ENCODE data around the gene TTC7B.

TTC7B gene

GRCh38 chr14:90777358-90777757, 38.9 kb downstream of the TTC7B start:
- no peak for DNase-seq (ENCODE audit: low read depth in 2 of 2)

- DNase-seq (ENCODE audit: low read depth in 2 of 2): no peak
Observed at GRCh38 chr14:90775441-90775840, 40.8 kb downstream of the TTC7B start.

- DNase-seq (ENCODE audit: low read depth in 2 of 2): no peak
Observed at GRCh38 chr14:90774316-90774715, 41.9 kb downstream of the TTC7B start.

GRCh38 chr14:90773705-90774104, 42.5 kb downstream of the TTC7B start:
- DNase-seq (ENCODE audit: low read depth in 2 of 2): no peak

- no peak for DNase-seq (ENCODE audit: low read depth in 2 of 2)
Observed at GRCh38 chr14:90773196-90773486, 43.1 kb downstream of the TTC7B start.

- no peak for DNase-seq (ENCODE audit: low read depth in 2 of 2)
Observed at GRCh38 chr14:90767899-90768298, 48.3 kb downstream of the TTC7B start.

GRCh38 chr14:90760591-90761316, 55.5 kb downstream of the TTC7B start:
- DNase-seq (ENCODE audit: low read depth in 2 of 2): no peak

- DNase-seq (ENCODE audit: low read depth in 2 of 2): no peak
Observed at GRCh38 chr14:90760078-90760444, 56.2 kb downstream of the TTC7B start.

GRCh38 chr14:90759370-90760077, 56.7 kb downstream of the TTC7B start:
- no peak for DNase-seq (ENCODE audit: low read depth in 2 of 2)

- DNase-seq (ENCODE audit: low read depth in 2 of 2): no peak
Observed at GRCh38 chr14:90758959-90759358, 57.3 kb downstream of the TTC7B start.

GRCh38 chr14:90758028-90758889, 58.0 kb downstream of the TTC7B start:
- peak; percentile 88 to 89 for DNase-seq (ENCODE audit: low read depth in 2 of 2)

- DNase-seq (ENCODE audit: low read depth in 2 of 2): no peak
Observed at GRCh38 chr14:90757452-90757851, 58.8 kb downstream of the TTC7B start.

GRCh38 chr14:90756755-90757345, 59.4 kb downstream of the TTC7B start:
- DNase-seq (ENCODE audit: low read depth in 2 of 2): no peak

GRCh38 chr14:90755661-90756304, 60.4 kb downstream of the TTC7B start:
- DNase-seq (ENCODE audit: low read depth in 2 of 2): peak in 1 of 2 donors; percentile 13

GRCh38 chr14:90753456-90754005, 62.7 kb downstream of the TTC7B start:
- DNase-seq (ENCODE audit: low read depth in 2 of 2): no peak

- DNase-seq (ENCODE audit: low read depth in 2 of 2): no peak
Observed at GRCh38 chr14:90750701-90751100, 65.5 kb downstream of the TTC7B start.

- DNase-seq (ENCODE audit: low read depth in 2 of 2): no peak
Observed at GRCh38 chr14:90750191-90750590, 66.0 kb downstream of the TTC7B start.

GRCh38 chr14:90747909-90748308, 68.3 kb downstream of the TTC7B start:
- DNase-seq (ENCODE audit: low read depth in 2 of 2): no peak

- no peak for DNase-seq (ENCODE audit: low read depth in 2 of 2)
Observed at GRCh38 chr14:90743826-90744225, 72.4 kb downstream of the TTC7B start.

- no peak for DNase-seq (ENCODE audit: low read depth in 2 of 2)
Observed at GRCh38 chr14:90743425-90743824, 72.8 kb downstream of the TTC7B start.

GRCh38 chr14:90742729-90743128, 73.5 kb downstream of the TTC7B start:
- no peak for DNase-seq (ENCODE audit: low read depth in 2 of 2)

- DNase-seq (ENCODE audit: low read depth in 2 of 2): no peak
Observed at GRCh38 chr14:90742252-90742651, 74.0 kb downstream of the TTC7B start.
